H1 (cell line): ENCODE data around the gene SFMBT2.

ENCODE experiments used
- BACH1 ChIP-seq: IDR thresholded peaks from 2 replicates; pipeline ENCODE4 v1.6.1; 2012; ENCODE audit warnings: low read length, improper control_type of control experiment
- EP300 ChIP-seq, 2 experiments: IDR thresholded peaks; 1 replicate in 1 of 2; 2 replicates in 1 of 2; pipeline ENCODE4 v1.6.1; 2011 to 2012; ENCODE audit warnings: low read depth in 2 of 2, low read length in 2 of 2, mild to moderate bottlenecking in 2 of 2, borderline replicate concordance in 1 of 2, inconsistent platforms in 1 of 2, moderate library complexity in 1 of 2
- HDAC6 ChIP-seq: IDR thresholded peaks from one replicate; pipeline ENCODE4 v1.7.1; 2012; ENCODE audit warnings: low read depth, mild to moderate bottlenecking, inconsistent platforms, low read length, moderate library complexity
- POLR2A ChIP-seq, 2 experiments: IDR thresholded peaks; 1 replicate in 1 of 2; 2 replicates in 1 of 2; pipeline ENCODE4 v1.6.1; 2011; ENCODE audit warnings: low read depth in 2 of 2, low read length in 2 of 2, mild to moderate bottlenecking in 2 of 2; ENCODE audit errors: control extremely low read depth in 1 of 2
- POLR2AphosphoS5 ChIP-seq: IDR thresholded peaks from 2 replicates; pipeline ENCODE4 v1.6.1; 2011; ENCODE audit warnings: low read depth, low read length
- RAD21 ChIP-seq, 2 experiments: IDR thresholded peaks in 1 of 2; conservative IDR thresholded peaks in 1 of 2; 2 replicates each; pipeline ENCODE4 v1.6.1; 2011; ENCODE audit warnings: low read depth in 2 of 2, low read length in 2 of 2, improper control_type of control experiment in 1 of 2, inconsistent platforms in 1 of 2, mild to moderate bottlenecking in 1 of 2, moderate library complexity in 1 of 2
- TAF1 ChIP-seq: IDR thresholded peaks from 2 replicates; pipeline ENCODE4 v1.6.1; 2011; ENCODE audit warnings: mild to moderate bottlenecking, low read depth, low read length
- TCF12 ChIP-seq: IDR thresholded peaks from 2 replicates; pipeline ENCODE4 v1.6.1; 2011; ENCODE audit warnings: low read depth, mild to moderate bottlenecking, low read length
- TF ChIP-seq, protein P1 (sequence below), 3 experiments: IDR thresholded peaks; 1 replicate in 2 of 3; 2 replicates in 1 of 3; pipeline versions ENCODE4 v1.5.1 to v1.6.1; 2011; ENCODE audit warnings: low read length in 3 of 3, mild to moderate bottlenecking in 3 of 3, inconsistent platforms in 2 of 3, low read depth in 1 of 3, moderate library complexity in 1 of 3; ENCODE audit not compliant: insufficient read depth in 1 of 3; ENCODE audit errors: control extremely low read depth in 1 of 3
- TF ChIP-seq, protein P2 (sequence below): IDR thresholded peaks from 2 replicates; pipeline ENCODE4 v1.6.1; 2012; ENCODE audit warnings: inconsistent platforms

DNA sequence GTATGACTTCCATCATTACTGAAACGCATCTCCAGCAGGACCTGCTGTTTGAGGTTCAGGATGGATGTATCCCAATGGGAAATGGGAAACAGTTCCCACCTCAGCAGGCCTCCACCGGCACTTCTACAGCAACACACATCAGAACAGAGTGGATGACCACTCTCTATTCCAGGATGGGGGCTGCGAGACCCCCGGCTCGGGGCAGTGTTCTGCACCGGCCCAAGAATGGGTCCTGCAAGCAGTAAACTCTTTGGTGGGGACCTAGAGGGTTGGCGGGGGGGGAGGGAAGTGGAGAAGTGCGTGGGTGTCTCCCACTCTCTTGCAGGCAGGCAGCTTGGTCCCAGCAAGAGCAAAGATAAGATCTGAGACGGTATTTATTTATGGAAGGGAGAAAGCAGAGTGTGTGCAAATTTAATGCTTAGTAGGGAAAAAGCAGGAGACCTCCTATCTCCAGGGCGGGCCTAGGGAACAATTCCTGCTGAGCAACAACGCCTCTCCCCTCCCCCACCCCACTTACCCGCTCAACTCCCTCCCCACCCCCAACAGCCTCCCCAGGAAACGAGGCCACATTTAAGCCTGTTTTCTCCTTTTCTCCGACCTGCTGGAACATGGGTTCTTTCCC is 4.0 kb downstream of the SFMBT2 start:
- TF ChIP-seq, protein P1, sequence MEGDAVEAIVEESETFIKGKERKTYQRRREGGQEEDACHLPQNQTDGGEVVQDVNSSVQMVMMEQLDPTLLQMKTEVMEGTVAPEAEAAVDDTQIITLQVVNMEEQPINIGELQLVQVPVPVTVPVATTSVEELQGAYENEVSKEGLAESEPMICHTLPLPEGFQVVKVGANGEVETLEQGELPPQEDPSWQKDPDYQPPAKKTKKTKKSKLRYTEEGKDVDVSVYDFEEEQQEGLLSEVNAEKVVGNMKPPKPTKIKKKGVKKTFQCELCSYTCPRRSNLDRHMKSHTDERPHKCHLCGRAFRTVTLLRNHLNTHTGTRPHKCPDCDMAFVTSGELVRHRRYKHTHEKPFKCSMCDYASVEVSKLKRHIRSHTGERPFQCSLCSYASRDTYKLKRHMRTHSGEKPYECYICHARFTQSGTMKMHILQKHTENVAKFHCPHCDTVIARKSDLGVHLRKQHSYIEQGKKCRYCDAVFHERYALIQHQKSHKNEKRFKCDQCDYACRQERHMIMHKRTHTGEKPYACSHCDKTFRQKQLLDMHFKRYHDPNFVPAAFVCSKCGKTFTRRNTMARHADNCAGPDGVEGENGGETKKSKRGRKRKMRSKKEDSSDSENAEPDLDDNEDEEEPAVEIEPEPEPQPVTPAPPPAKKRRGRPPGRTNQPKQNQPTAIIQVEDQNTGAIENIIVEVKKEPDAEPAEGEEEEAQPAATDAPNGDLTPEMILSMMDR (IDR thresholded peaks at IDR 0.05; ENCODE audit: control extremely low read depth in 1 of 3, insufficient read depth in 1 of 3, low read depth in 1 of 3, low read length in 3 of 3), result no peak
- TF ChIP-seq RAD21 (IDR thresholded peaks at IDR 0.05 in 1 of 2, conservative IDR thresholded peaks at IDR 0.05 in 1 of 2; ENCODE audit: low read depth in 2 of 2, low read length in 2 of 2) (no peak), BACH1 (no peak), TCF12 (no peak), POLR2A (IDR thresholded peaks at IDR 0.05; ENCODE audit: control extremely low read depth in 1 of 2, low read depth in 2 of 2, low read length in 2 of 2) (no peak), EP300 (IDR thresholded peaks at IDR 0.05; ENCODE audit: borderline replicate concordance in 1 of 2, low read depth in 2 of 2, low read length in 2 of 2) (no peak), HDAC6 (no peak), POLR2AphosphoS5 (no peak), TAF1 (no peak)
- TF ChIP-seq, protein P2, sequence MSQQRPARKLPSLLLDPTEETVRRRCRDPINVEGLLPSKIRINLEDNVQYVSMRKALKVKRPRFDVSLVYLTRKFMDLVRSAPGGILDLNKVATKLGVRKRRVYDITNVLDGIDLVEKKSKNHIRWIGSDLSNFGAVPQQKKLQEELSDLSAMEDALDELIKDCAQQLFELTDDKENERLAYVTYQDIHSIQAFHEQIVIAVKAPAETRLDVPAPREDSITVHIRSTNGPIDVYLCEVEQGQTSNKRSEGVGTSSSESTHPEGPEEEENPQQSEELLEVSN, result no peak
